Limb (tissue), 2 donors: ENCODE results near the gene PDE4D.

Experiments
- DNase-seq, 2 donors: peaks; one replicate each; pipeline ENCODE4 v3.0.0-alpha.2; 2016; ENCODE audit errors: extremely low spot score in 2 of 2

PDE4D gene

GRCh38 chr5:59525311-59525710 lies 368.2 kb downstream of the PDE4D start:
- no peak for DNase-seq

- no peak for DNase-seq
Measured at GRCh38 chr5:59522201-59522831, 371.2 kb downstream of the PDE4D start.

DNA sequence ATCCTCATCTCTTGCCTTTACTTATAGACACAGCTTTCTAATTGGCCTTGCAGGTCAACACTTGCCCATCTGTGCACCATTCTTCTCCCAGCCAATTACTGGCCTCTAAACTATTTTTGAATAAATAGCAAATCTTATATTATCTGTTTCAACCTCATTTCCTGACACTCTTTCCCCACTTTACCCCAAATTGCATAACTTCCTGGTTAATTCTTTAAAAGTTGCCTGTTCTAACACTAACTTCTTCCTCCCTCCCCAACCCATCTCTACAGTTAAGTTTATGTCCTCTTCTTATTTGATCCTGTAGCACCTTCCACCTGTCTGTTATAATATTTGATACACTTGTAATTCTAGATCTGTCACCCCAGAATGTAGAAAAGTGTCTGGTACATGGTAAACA lies 372.1 kb downstream of the PDE4D start:
- DNase-seq = no peak

- DNase-seq = no peak
Measured at GRCh38 chr5:59519338-59519737, 374.2 kb downstream of the PDE4D start.

GRCh38 chr5:59517926-59518585 lies 375.5 kb downstream of the PDE4D start:
- DNase-seq = no peak

DNA sequence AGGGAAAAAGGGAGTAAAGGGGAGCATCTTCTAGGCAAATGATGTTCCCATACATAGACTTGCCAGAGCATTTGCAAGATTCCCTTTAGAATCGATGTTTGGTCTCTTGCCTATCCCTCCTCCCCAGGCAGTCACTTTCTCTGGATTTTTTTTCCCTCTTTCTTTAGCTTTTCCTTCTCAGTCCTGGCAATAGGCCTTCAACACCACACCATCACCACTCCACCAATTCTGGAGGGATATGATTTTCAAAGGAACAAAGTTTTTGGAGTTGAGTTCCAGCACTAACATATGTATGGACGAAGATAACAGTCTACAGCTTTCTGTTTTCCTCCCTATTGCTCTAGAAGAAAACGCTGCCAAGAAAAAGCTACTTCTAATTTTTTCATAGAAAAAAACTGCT lies 377.4 kb downstream of the PDE4D start:
- no peak for DNase-seq

GRCh38 chr5:59506285-59506877 lies 387.1 kb downstream of the PDE4D start:
- peak in 1 of 2 donors; percentile 56 for DNase-seq

- DNase-seq = no peak
Measured at GRCh38 chr5:59504043-59504442, 389.5 kb downstream of the PDE4D start.

GRCh38 chr5:59503220-59503619 lies 390.3 kb downstream of the PDE4D start:
- no peak for DNase-seq

DNA sequence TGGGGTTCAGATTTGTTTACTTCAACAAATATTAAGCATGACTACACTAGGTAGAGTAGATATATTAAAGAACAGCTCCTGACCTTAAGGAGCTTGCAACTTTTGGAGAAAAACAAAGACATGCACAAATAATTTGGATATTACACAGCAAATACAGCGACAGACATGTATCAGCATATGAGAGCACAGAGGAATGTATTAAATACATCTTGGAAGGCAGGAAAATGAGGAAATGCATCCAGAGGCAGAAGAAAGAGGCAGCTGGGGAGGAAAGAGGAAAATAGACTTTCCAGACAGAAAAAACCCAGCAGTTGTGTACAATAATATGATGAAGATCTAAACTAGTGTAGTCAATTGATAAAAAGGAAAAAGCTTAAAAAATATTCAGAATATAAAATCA lies 392.2 kb downstream of the PDE4D start:
- DNase-seq = no peak

GRCh38 chr5:59500014-59500413 lies 393.5 kb downstream of the PDE4D start:
- DNase-seq = no peak

DNA sequence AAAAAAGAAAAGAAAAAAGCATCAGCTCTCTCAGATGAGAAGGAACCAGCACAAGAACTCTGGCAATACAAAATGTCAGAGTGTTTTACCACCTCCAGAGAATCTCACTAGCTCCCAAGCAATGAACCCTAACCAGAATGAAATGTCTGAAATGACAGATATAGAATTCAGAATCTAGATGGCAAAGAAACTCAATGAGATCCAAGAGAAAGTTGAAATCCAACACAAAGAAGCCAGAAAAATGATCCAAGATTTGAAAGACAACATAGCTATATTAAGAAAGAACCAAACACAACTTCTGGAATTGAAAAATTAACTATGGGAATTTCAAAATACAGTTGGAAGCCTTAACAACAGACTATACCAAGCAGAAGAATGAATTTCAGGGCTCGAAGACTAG lies 396.3 kb downstream of the PDE4D start:
- DNase-seq = no peak

DNA sequence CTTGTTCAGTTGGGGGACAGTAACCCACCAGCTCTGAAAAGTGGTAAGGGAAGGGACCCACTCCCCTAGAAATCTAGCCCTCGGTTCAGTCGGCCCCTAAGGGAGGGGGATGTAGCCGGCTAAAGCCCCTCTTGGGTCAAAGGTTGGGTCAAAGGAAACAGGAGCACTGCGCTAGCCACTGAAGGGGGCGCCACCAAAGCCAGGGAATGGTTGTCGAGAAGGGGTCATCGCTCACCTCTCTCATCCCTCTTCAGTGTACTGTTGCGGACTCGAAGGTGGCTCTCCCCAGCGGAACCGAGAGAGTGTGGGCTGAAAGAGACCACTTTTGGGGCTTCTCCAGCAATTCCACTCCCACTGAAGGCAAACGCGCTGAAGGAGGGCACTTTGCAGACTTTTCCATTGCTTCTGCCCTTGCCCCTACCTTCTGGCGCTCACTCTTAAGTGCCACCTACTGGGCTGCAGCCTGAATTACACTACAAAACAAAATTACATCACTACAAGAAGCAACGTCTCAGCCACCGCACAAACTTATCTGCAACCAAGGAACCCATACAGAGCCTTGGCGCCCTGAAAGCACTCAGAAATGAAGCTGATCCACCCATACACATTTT lies 396.9 kb downstream of the PDE4D start:
- no peak for DNase-seq

DNA sequence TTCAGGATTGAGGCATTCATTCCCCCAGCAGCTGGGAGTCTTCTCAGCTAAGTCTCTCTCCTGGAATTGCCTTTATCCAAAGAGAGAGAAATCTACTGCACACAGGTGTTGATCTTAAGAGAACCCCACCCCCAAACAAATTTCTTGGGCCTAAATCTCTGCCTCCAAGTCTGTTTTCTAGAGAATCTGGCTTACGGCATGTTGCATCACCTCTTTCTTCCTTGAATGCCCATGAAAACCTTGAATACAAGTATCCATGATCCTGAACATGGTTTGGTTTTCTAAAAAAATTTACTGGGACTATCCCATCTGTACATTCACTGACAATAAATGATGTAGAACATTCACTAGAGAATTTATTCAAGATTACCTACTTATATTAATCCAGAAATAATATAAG lies 401.6 kb downstream of the PDE4D start:
- no peak for DNase-seq

- no peak for DNase-seq
Measured at GRCh38 chr5:59489551-59489950, 404.0 kb downstream of the PDE4D start.

DNA sequence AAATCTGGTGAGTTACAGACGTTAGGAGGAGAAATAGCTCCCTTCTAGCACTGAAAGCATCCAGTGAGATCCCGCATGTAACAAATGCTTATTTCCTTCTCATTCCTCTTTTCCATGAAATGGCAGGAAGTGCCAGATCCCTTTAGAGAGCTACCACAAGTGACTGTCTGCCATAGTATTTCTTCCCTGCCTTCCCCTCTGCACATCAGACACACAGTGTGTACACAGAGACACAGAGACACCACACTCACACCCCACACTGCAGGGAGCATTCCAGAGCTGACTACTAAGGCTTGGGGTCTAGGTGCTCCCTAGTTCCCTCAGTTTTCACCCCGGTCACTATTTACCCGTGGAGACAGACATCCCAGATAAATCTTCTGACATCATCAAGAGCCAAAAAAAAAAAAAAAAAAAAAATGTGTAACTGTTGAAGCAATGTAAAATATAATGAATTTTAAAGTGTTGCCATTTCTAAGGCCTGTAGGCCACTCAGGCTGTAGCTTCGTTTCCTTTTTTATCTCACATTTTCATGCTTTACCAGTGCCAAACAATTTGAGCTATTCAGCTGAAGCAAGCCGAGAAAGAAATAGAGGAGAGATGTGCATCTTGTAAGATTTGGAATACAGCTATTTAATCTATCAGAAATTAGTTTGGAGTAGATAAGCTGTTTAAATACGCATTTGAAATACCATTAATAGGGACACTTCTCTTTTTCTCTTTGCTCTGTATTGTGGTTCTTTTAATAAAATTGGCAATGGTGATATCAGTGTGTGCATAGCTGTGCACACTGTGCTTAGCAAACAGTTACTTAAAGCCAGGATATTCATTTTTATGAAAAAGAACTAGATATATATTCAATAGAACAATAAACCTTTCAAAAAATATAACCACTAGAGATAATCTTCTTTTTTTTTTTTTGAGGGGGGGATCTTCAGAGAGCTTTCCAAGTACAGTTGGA lies 405.5 kb downstream of the PDE4D start:
- DNase-seq = no peak

DNA sequence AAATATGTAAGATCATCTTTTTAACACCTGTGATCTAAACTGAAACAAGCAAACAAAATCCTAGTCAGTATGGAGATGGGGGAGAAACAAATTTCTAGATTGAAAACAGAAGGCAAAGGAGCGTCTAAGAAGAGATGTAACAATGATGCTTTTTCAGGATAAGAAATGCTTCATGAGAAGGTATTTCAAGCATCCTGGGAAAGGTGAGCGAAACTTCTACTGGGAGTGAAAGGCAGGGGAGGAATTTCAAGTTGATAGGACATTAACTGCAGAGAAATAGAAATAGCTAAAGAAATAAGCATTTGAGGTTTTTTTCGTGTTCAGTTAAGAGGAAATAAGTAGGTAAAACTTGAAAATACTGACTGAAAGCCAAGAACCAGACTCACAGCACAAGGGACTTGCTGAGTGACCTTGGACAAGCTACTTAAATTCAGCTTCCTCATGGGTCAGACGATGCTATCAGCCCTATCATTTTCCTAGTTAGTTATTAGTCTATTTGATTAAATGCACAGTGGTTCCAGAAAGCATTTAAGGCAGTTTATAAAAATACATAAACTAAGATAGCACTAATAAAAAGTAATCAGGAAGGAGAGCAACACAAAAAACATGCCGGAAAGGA lies 406.3 kb downstream of the PDE4D start:
- no peak for DNase-seq

DNA sequence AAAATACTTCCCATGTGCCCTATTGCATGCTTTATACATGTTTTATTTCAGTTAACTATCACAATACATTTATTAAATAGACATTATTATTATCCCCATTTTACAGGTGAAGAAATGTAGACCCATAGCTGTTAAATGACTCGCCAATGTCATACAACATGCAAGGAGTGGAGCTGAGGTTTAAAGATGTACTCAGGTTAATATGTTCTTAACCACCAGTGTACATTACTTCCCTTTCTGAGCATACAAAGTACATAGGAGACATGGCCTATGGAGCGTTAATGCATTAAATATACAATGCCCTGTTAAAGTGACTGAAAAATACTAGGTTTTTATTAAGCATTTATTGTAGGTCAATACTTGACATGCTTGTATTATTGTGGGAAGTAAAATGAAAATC lies 407.0 kb downstream of the PDE4D start:
- DNase-seq = no peak

DNA sequence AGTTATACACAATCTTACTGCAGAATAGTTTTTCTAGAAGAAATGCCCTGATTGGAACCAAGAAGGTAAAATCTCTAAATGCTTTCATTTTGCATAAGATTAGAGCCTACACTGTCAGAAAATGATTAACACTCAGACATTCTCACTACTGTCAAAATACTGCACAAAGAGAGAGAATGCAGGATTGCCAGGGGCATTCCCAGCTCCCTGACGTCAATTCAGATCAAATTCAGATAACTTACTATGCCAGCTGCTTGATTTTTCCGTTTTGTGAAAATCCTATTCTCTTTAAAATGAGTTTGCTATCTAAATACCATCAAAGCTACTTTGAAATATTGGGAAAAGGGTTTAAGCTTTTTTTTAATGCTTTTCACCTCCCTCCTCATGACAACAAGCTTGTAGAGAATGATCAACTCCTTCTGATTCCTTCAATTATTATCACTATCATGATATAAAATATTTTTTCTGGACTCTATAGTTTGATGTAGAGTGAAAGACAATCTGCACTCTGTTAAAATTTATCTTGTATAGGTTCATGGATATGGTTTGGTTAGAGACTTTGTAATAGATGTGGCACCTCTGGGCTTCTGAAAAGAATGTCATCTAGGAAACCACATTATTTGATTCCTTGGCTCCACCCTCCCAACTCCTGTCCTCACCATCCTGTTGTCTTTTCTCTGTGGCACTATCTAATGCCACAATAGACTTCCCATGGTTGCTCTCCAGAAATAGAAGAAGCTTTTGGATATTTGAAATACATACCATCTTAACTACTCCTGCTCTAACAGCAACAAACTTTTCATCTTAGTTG lies 407.7 kb downstream of the PDE4D start:
- DNase-seq = no peak

DNA sequence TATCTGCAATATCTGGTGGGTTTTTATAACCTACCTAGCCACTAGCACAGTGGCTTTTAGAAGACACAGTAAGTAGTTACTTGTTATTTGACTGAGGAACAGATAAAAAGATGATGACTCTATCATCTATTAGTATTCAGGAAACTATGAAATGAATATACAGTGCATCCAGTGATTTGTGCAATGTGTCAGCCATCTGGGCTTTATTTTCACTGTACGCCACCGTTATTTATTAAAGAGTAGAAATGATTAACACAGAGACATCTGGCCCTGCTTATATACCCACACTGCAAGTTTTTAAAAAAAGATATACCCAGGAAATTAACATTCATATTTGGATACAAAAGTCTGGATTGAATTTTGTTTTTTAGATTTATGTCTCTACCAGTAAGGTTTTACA lies 408.4 kb downstream of the PDE4D start:
- DNase-seq = no peak
